ENCODE results near the gene KRT6A.

Gene KRT6A

DNA sequence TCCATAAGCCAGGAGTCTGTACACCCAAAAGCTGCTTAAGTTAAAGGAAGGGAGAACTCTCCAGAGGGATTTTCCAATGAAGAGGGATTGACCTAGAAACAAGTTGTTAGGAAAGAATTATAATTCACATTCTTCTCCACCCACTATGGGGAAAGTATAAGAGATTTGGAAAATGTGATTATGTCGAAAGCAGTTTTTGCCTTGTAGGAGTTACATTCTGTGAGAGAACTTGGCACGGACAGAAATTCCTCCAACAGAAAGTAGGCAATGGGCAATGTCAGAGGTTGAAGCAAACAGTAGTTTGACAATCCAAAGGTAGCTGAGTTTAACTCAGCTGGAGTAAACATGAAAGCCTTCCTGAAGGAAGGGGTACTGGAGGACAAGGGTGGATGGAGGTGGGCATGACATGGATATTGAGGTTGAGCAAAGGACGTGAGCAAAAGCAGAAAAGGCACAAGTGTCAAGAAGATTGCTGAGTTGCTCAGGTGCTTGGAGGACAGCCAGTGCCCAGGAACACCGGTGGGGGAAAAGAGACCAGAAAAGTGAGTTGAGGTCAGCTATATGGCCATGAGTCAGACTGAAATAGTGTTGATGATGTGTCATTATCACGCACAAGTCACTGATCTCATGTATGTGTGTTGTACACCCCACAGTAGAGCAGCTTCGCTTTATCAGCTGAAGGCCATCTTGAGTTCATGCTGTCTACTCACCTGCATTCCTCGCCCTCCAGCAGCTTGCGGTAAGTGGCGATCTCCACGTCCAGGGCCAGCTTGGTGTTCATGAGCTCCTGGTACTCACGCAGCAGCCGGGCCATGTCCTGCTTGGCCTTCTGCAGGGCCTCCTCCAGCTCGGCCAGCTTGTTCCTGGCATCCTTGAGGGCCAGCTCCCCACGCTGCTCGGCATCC, 23.1 kb upstream of the KRT6A start:
- H3K36me3 ChIP-seq (ENCODE audit: control insufficient read depth, low read length), result no peaks in the 10 kb centered on the region
- no peaks in the 10 kb centered on the region for H3K9me2 ChIP-seq (replicated peaks; ENCODE audit: control insufficient read depth, low read length)
- H3K27me3 ChIP-seq (ENCODE audit: control insufficient read depth, low read length), result no peaks in the 10 kb centered on the region; the same call in 1 of the 2 replicates
- no peaks in the 10 kb centered on the region for H3K79me2 ChIP-seq (ENCODE audit: control insufficient read depth, low read length)
- no peaks in the 10 kb centered on the region for H3K4me1 ChIP-seq (ENCODE audit: control insufficient read depth, low read length)
- H4K20me1 ChIP-seq (ENCODE audit: control insufficient read depth, insufficient read depth, low read depth, low read length), result 0 out of 2 replicates have a peak, but pooled peaks cover 3% of the 10 kb centered on the region
- H3K27ac ChIP-seq (ENCODE audit: low read depth, low read length), result no peak overlapping the region
- no peaks in the 10 kb centered on the region for H3F3A ChIP-seq (ENCODE audit: control insufficient read depth, insufficient read depth)
- TF ChIP-seq EZH2phosphoT487 (IDR thresholded peaks at IDR 0.05; ENCODE audit: borderline replicate concordance, low read length), result no peak
- TF ChIP-seq, protein P1, sequence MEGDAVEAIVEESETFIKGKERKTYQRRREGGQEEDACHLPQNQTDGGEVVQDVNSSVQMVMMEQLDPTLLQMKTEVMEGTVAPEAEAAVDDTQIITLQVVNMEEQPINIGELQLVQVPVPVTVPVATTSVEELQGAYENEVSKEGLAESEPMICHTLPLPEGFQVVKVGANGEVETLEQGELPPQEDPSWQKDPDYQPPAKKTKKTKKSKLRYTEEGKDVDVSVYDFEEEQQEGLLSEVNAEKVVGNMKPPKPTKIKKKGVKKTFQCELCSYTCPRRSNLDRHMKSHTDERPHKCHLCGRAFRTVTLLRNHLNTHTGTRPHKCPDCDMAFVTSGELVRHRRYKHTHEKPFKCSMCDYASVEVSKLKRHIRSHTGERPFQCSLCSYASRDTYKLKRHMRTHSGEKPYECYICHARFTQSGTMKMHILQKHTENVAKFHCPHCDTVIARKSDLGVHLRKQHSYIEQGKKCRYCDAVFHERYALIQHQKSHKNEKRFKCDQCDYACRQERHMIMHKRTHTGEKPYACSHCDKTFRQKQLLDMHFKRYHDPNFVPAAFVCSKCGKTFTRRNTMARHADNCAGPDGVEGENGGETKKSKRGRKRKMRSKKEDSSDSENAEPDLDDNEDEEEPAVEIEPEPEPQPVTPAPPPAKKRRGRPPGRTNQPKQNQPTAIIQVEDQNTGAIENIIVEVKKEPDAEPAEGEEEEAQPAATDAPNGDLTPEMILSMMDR (IDR thresholded peaks at IDR 0.05; ENCODE audit: low read depth, low read length, poor library complexity, severe bottlenecking), result no peak
- no peak overlapping the region for H3K4me2 ChIP-seq (ENCODE audit: low read length)
- H3K4me3 ChIP-seq (ENCODE audit: low read length), result no peak overlapping the region
- H3K9me3 ChIP-seq (ENCODE audit: control insufficient read depth, insufficient read depth, low read length), result no peaks in the 10 kb centered on the region

DNA sequence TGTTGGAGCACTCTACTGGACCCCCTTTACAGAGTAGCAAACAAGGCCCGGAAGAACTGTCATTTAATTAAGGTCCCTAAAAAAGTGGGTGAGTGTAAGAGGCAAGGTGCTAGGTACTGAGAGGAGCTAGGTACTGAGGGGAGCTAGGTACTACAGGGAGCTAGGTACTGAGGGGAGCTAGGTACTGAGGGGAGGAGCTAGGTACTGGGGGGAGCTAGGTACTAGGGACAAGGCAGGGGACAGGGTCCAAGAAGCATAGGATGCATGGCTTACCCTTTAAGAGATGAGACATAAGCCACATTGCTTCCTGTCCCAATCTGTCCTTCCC, 22.2 kb upstream of the KRT6A start:
- Histone ChIP-seq H3K4me3 (ENCODE audit: low read length) (no peak overlapping the region), H3K79me2 (ENCODE audit: control insufficient read depth, low read length) (no peaks in the 10 kb centered on the region), H3K36me3 (ENCODE audit: control insufficient read depth, low read length) (no peaks in the 10 kb centered on the region), H3K9me3 (ENCODE audit: control insufficient read depth, insufficient read depth, low read length) (peaks cover 4% of the 10 kb centered on the region; the same call in 1 of the 2 replicates), H3K9me2 (replicated peaks; ENCODE audit: control insufficient read depth, low read length) (no peaks in the 10 kb centered on the region), H4K20me1 (ENCODE audit: control insufficient read depth, insufficient read depth, low read depth, low read length) (0 out of 2 replicates have a peak, but pooled peaks cover 3% of the 10 kb centered on the region), H3K27ac (ENCODE audit: low read depth, low read length) (no peak overlapping the region), H3K27me3 (ENCODE audit: control insufficient read depth, low read length) (no peaks in the 10 kb centered on the region; the same call in 1 of the 2 replicates), H3K4me2 (ENCODE audit: low read length) (no peak overlapping the region), H3K4me1 (ENCODE audit: control insufficient read depth, low read length) (no peaks in the 10 kb centered on the region), H3F3A (ENCODE audit: control insufficient read depth, insufficient read depth) (no peaks in the 10 kb centered on the region)
- TF ChIP-seq EZH2phosphoT487 (IDR thresholded peaks at IDR 0.05; ENCODE audit: borderline replicate concordance, low read length), result no peak
- TF ChIP-seq, protein P1 (IDR thresholded peaks at IDR 0.05; ENCODE audit: low read depth, low read length, poor library complexity, severe bottlenecking), result no peak

DNA sequence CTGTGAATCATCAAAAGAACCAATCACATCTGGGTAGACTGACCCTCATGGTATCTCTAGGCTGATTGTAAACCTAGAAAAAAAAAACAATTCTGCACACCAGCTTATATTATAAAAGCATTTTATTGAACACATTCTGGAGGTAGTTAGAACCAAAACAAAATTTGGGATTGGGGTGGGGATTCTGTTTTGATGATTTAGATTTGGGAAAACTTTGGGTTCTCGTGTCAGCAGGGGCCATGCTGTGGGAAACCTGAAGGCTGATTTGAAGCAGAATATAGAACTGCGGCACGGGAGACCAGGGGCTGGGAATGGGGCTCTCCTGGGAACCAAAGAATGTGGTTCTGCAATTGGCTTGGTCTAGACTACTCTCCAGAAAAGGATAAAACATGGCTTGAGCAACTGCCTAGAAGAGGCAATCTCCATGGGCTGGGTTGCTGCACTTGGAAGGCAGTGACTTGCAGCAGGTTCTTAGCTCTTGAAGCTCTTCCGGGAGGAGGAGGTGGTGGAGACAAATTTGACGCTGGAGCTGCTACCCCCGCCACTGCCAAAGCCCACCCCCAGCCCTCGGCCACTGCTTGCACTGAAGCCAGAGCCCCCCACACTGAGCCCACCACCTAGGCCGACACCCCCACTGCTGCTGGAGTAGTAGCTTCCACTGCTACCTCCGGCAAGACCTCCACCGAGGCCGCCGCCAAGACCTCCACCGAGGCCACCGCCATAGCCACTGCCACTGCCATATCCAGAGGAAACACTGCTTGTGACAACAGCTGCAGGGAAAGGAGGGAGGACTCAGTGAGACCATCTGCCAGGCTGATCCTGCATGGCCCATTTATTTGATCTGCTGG, 21.6 kb upstream of the KRT6A start:
- no peak overlapping the region for H3K4me2 ChIP-seq (ENCODE audit: low read length)
- H3K79me2 ChIP-seq (ENCODE audit: control insufficient read depth, low read length), result no peaks in the 10 kb centered on the region
- H3K9me3 ChIP-seq (ENCODE audit: control insufficient read depth, insufficient read depth, low read length), result peaks cover 4% of the 10 kb centered on the region; the same call in 1 of the 2 replicates
- 0 out of 2 replicates have a peak, but pooled peaks cover 3% of the 10 kb centered on the region for H4K20me1 ChIP-seq (ENCODE audit: control insufficient read depth, insufficient read depth, low read depth, low read length)
- no peaks in the 10 kb centered on the region; the same call in 1 of the 2 replicates for H3K27me3 ChIP-seq (ENCODE audit: control insufficient read depth, low read length)
- no peaks in the 10 kb centered on the region for H3F3A ChIP-seq (ENCODE audit: control insufficient read depth, insufficient read depth)
- H3K36me3 ChIP-seq (ENCODE audit: control insufficient read depth, low read length), result no peaks in the 10 kb centered on the region
- H3K4me1 ChIP-seq (ENCODE audit: control insufficient read depth, low read length), result no peaks in the 10 kb centered on the region
- TF ChIP-seq EZH2phosphoT487 (IDR thresholded peaks at IDR 0.05; ENCODE audit: borderline replicate concordance, low read length), result no peak
- TF ChIP-seq, protein P1 (IDR thresholded peaks at IDR 0.05; ENCODE audit: low read depth, low read length, poor library complexity, severe bottlenecking), result no peak
- no peak overlapping the region for H3K4me3 ChIP-seq (ENCODE audit: low read length)
- no peak overlapping the region for H3K27ac ChIP-seq (ENCODE audit: low read depth, low read length)
- no peaks in the 10 kb centered on the region for H3K9me2 ChIP-seq (replicated peaks; ENCODE audit: control insufficient read depth, low read length)
